Measurements from ENCODE around the gene BBOX1. TPM values are rescaled to one million over a fixed set of nuclear protein-coding genes. Genes with fewer than 3 reads are reported as not detected.
"Not testable (repeated sequence)": the region's sequence is repeated elsewhere in the genome, so short reads cannot be mapped to it uniquely, and the experiment has no call there.

BBOX1 gene
- total RNA-seq, 1 donor from 2014 or later: not detected

DNA sequence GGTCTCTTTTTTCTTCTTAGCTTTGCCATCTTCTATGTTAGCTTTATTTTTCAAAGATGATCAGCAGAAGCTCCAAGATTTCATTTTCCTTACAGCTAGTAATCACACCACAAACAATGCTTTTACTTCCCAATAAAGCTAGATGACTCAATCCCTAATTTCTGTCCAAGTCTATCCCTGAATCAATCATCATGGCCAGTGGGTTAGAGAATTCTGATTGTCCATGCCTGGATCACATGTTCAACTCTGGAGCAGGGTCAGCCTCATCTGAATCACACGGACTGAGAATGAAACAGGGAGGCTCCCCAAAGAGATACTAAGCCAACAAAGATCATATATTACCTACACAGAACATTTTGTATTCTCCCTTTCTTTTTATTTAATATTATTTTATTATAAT is 79.6 kb downstream of the BBOX1 start:
- Histone ChIP-seq H3K36me3 (ENCODE audit: control insufficient read depth, insufficient read depth, low read length) (no peaks in the 10 kb centered on the region), H3K27me3 (ENCODE audit: control insufficient read depth, insufficient read depth, low read length) (no peaks in the 10 kb centered on the region), H3K4me3 (ENCODE audit: low read depth, low read length) (no peak overlapping the region)
- TF ChIP-seq CTCF (IDR thresholded peaks at IDR 0.05; ENCODE audit: insufficient read depth, low read length, poor library complexity, severe bottlenecking): no peak
- no peak for DNase-seq (ENCODE audit: low read depth)

- DNase-seq (ENCODE audit: low read depth): no peak
- Histone ChIP-seq H3K27me3 (ENCODE audit: control insufficient read depth, insufficient read depth, low read length) (no peaks in the 10 kb centered on the region), H3K36me3 (ENCODE audit: control insufficient read depth, insufficient read depth, low read length) (no peaks in the 10 kb centered on the region), H3K4me3 (ENCODE audit: low read depth, low read length) (no peak overlapping the region)
- no peak for TF ChIP-seq CTCF (IDR thresholded peaks at IDR 0.05; ENCODE audit: insufficient read depth, low read length, poor library complexity, severe bottlenecking)
Measured at GRCh38 chr11:27122001-27122400, 81.4 kb downstream of the BBOX1 start.

DNA sequence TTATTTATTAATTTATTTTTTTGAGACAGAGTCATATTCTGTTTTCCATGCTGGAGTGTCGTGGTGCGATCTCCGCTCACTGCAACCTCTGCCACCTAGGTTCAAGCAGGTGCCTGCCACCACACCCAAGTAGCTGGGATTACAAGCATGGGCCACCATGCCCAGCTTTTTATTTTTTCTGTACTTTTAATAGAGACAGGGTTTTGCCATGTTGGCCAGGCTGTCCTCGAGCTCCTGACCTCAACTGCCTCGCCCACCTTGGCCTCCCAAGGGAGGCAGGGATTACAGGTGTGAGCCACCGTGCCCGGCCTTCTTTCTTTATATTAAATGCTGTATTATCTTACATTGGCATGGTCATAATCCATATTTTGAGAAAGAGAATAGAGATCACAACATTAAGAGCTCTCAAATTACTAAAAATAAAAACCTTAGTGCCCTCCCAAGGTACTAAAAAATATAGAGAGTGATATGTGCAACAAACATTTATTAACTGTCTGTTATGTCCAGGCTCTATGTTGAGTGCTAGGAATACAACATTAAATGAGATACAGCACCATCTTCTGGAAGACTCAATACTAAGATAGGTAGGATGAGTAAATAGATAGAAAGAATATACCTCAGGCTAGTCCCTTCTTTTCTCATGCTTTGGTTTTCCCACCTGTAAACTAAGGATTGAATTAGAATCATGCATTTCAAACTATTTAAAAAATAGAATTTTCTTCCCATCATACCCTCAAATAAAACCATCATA is 84.1 kb downstream of the BBOX1 start:
- H3K27me3 ChIP-seq (ENCODE audit: control insufficient read depth, insufficient read depth, low read length): no peaks in the 10 kb centered on the region
- no peaks in the 10 kb centered on the region for H3K36me3 ChIP-seq (ENCODE audit: control insufficient read depth, insufficient read depth, low read length)
- no peak for DNase-seq (ENCODE audit: low read depth)
- no peak for TF ChIP-seq CTCF (IDR thresholded peaks at IDR 0.05; ENCODE audit: insufficient read depth, low read length, poor library complexity, severe bottlenecking)
- H3K4me3 ChIP-seq (ENCODE audit: low read depth, low read length): no peak overlapping the region

- TF ChIP-seq CTCF (IDR thresholded peaks at IDR 0.05; ENCODE audit: insufficient read depth, low read length, poor library complexity, severe bottlenecking): no peak
- Histone ChIP-seq H3K36me3 (ENCODE audit: control insufficient read depth, insufficient read depth, low read length) (no peaks in the 10 kb centered on the region), H3K27me3 (ENCODE audit: control insufficient read depth, insufficient read depth, low read length) (no peaks in the 10 kb centered on the region), H3K4me3 (ENCODE audit: low read depth, low read length) (no peak overlapping the region)
- DNase-seq (ENCODE audit: low read depth): no peak
Measured at GRCh38 chr11:27129686-27130085, 89.1 kb downstream of the BBOX1 start.

- H3K27me3 ChIP-seq (ENCODE audit: control insufficient read depth, insufficient read depth, low read length): no peaks in the 10 kb centered on the region
- no peak overlapping the region for H3K4me3 ChIP-seq (ENCODE audit: low read depth, low read length)
- H3K36me3 ChIP-seq (ENCODE audit: control insufficient read depth, insufficient read depth, low read length): no peaks in the 10 kb centered on the region
- DNase-seq (ENCODE audit: low read depth): no peak
- no peak for TF ChIP-seq CTCF (IDR thresholded peaks at IDR 0.05; ENCODE audit: insufficient read depth, low read length, poor library complexity, severe bottlenecking)
Measured at GRCh38 chr11:27130806-27131205, 90.2 kb downstream of the BBOX1 start.

DNA sequence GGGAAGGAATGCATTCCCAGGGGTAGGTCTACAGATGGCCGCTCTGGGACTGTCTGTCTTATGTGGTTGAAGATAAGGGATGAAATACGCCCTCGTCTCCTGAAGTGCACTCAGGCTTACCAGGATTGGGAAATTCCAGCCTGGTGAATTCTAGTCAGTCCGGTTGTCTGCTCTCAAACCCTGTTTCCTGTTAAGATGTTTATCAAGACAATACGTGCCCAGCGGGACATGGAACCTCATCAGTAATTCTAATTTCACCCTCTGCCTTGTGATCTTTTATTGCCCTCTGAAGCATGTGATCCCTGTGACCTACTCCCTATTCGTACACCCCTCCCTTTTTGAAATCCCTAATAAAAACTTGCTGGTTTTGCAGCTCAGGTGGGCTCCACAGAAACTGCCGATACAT is 95.3 kb downstream of the BBOX1 start:
- H3K36me3 ChIP-seq (ENCODE audit: control insufficient read depth, insufficient read depth, low read length); DNase-seq (ENCODE audit: low read depth): not testable (repeated sequence)

More for the DNA sequence above, 95.3 kb downstream of the BBOX1 start:
- not testable (repeated sequence) for H3K27me3 ChIP-seq (ENCODE audit: control insufficient read depth, insufficient read depth, low read length); H3K4me3 ChIP-seq (ENCODE audit: low read depth, low read length)
